ENCODE results near the gene NRL.
"Not testable (repeated sequence)": the region's sequence is repeated elsewhere in the genome, so short reads cannot be mapped to it uniquely, and the experiment has no call there.

NRL gene

GRCh38 chr14:24123424-24124417 is 9.0 kb upstream of the NRL start:
- no peak for DNase-seq

- no peak for DNase-seq
Measured at GRCh38 chr14:24122898-24123297, 8.1 kb upstream of the NRL start.

- no peak for DNase-seq
Measured at GRCh38 chr14:24122416-24122815, 7.7 kb upstream of the NRL start.

- DNase-seq: no peak
Measured at GRCh38 chr14:24121210-24121609, 6.5 kb upstream of the NRL start.

- no peak for DNase-seq
Measured at GRCh38 chr14:24119691-24120090, 4.9 kb upstream of the NRL start.

GRCh38 chr14:24117179-24117578 is 2.4 kb upstream of the NRL start:
- no peak for DNase-seq

GRCh38 chr14:24116128-24116814 is 1.5 kb upstream of the NRL start:
- DNase-seq: no peak

- no peak for DNase-seq
Measured at GRCh38 chr14:24115422-24116127, 826 bp upstream of the NRL start.

- peak; percentile 94 for DNase-seq
Measured at GRCh38 chr14:24113801-24114531, 783 bp downstream of the NRL start.

- DNase-seq: no peak
Measured at GRCh38 chr14:24113379-24113800, 1.4 kb downstream of the NRL start.

- DNase-seq: no peak
Measured at GRCh38 chr14:24110523-24110922, 4.2 kb downstream of the NRL start.

GRCh38 chr14:24110060-24110459 is 4.7 kb downstream of the NRL start:
- no peak for DNase-seq

- DNase-seq: no peak
Measured at GRCh38 chr14:24108336-24108874, 6.3 kb downstream of the NRL start.

- no peak for DNase-seq
Measured at GRCh38 chr14:24106672-24107271, 8.0 kb downstream of the NRL start.

GRCh38 chr14:24105609-24106239 is 9.0 kb downstream of the NRL start:
- not testable (repeated sequence) for DNase-seq

- no peak for DNase-seq
Measured at GRCh38 chr14:24103451-24103850, 11.3 kb downstream of the NRL start.

- no peak for DNase-seq
Measured at GRCh38 chr14:24102357-24103048, 12.2 kb downstream of the NRL start.

- DNase-seq: no peak
Measured at GRCh38 chr14:24100982-24101494, 13.7 kb downstream of the NRL start.

GRCh38 chr14:24100197-24100981 is 14.4 kb downstream of the NRL start:
- no peak for DNase-seq
